GM18868 (cell line): Measurements from ENCODE around the gene ZNF354C.

Experiments
- ATAC-seq: cut with Tn5 transposase; IDR thresholded peaks from one replicate; pipeline ENCODE4 v1.9.1; 2021; ENCODE audit warnings: mild to moderate bottlenecking, moderate library complexity; ENCODE audit not compliant: unreplicated experiment

ZNF354C gene

GRCh38 chr5:179126506-179126991, 66.4 kb downstream of the ZNF354C start:
- no peak for ATAC-seq

GRCh38 chr5:179127136-179128040, 67.2 kb downstream of the ZNF354C start:
- no peak for ATAC-seq

GRCh38 chr5:179128041-179128365, 67.8 kb downstream of the ZNF354C start:
- ATAC-seq = no peak

- no peak for ATAC-seq
Observed at GRCh38 chr5:179128976-179129375, 68.8 kb downstream of the ZNF354C start.

- ATAC-seq = no peak
Observed at GRCh38 chr5:179129607-179130071, 69.5 kb downstream of the ZNF354C start.

GRCh38 chr5:179130101-179130681, 70.0 kb downstream of the ZNF354C start:
- ATAC-seq = no peak

GRCh38 chr5:179131321-179131835, 71.2 kb downstream of the ZNF354C start:
- no peak for ATAC-seq

- ATAC-seq = no peak
Observed at GRCh38 chr5:179131886-179132585, 71.9 kb downstream of the ZNF354C start.

GRCh38 chr5:179132586-179133355, 72.6 kb downstream of the ZNF354C start:
- ATAC-seq = no peak
